IMR-90 (cell line): ENCODE data around the gene MET. TPM values are rescaled to one million over a fixed set of nuclear protein-coding genes. Genes with fewer than 3 reads are reported as not detected.

ENCODE experiments used
- ATAC-seq: fragments of 200-7000 bp; cut with Tn5 transposase; 2 replicates; pipeline ENCODE4 v1.9.1; 2020; ENCODE audit warnings: low read depth, mild to moderate bottlenecking, moderate library complexity
- BruUV-seq: library from RNA; stranded (reverse); fragments of 400-500 nt; replicated peaks from 2 replicates; lab custom pipeline; 2021; lab: Mats Ljungman, UMichigan
- CTCF ChIA-PET: fragments of 300-600 bp; formaldehyde crosslinking; extraction: SDS; loops from one replicate; lab custom pipeline; 2021; ENCODE audit warnings: antibody characterized with exemption; lab: Yijun Ruan, JAX
- POLR2A ChIA-PET: fragments of 300-600 bp; sonication (Branson Sonifier 250); formaldehyde crosslinking; loops from one replicate; lab custom pipeline; 2022; ENCODE audit warnings: antibody characterized with exemption; ENCODE audit not compliant: unreplicated experiment; lab: Charles Lee
- DNase-seq: peaks from one replicate; pipeline ENCODE4 v3.0.0; 2013
- H2AFZ ChIP-seq: replicated peaks from 2 replicates; pipeline ENCODE3; 2013; ENCODE audit warnings: low read length, mild to moderate bottlenecking; ENCODE audit not compliant: poor library complexity
- H2AK5ac ChIP-seq: 2 replicates; pipeline ENCODE4 v1.6.1; 2013; ENCODE audit warnings: low read depth, low read length, inconsistent platforms
- H2AK9ac ChIP-seq: replicated peaks from 2 replicates; pipeline ENCODE3; 2013; ENCODE audit warnings: mild to moderate bottlenecking, low read depth, low read length, moderate library complexity; ENCODE audit not compliant: poor library complexity
- H2BK120ac ChIP-seq: 2 replicates; pipeline ENCODE4 v1.6.1; 2013; ENCODE audit warnings: low read depth, low read length, inconsistent platforms
- H2BK15ac ChIP-seq: 3 replicates; pipeline ENCODE4 v1.6.1; 2013; ENCODE audit warnings: low read depth, low read length, inconsistent platforms
- H2BK20ac ChIP-seq: 2 replicates; pipeline ENCODE4 v1.6.1; 2013; ENCODE audit warnings: low read depth, mild to moderate bottlenecking, inconsistent platforms, low read length, moderate library complexity
- H2BK5ac ChIP-seq: 2 replicates; pipeline ENCODE4 v1.6.1; 2013; ENCODE audit warnings: mild to moderate bottlenecking, low read depth, low read length, inconsistent platforms; ENCODE audit not compliant: poor library complexity, severe bottlenecking
- H3K14ac ChIP-seq: replicated peaks from 2 replicates; pipeline ENCODE4 v1.6.1; 2013; ENCODE audit warnings: low read depth, low read length, inconsistent platforms
- H3K18ac ChIP-seq: 2 replicates; pipeline ENCODE4 v1.6.1; 2013; ENCODE audit warnings: low read depth, low read length, control low read depth
- H3K23ac ChIP-seq: 2 replicates; pipeline ENCODE4 v1.6.1; 2013; ENCODE audit warnings: low read depth, low read length, inconsistent platforms
- H3K27ac ChIP-seq: 2 replicates; pipeline ENCODE4 v1.5.1; 2013; ENCODE audit warnings: mild to moderate bottlenecking, control low read depth, low read length; ENCODE audit not compliant: insufficient read depth
- H3K27me3 ChIP-seq: 2 replicates; pipeline ENCODE4 v1.6.1; 2013; ENCODE audit warnings: low read length; ENCODE audit not compliant: control insufficient read depth, insufficient read depth
- H3K36me3 ChIP-seq: 2 replicates; pipeline ENCODE4 v1.6.1; 2013; ENCODE audit warnings: low read length, mixed read lengths; ENCODE audit not compliant: control insufficient read depth, insufficient read depth
- H3K4ac ChIP-seq: 2 replicates; pipeline ENCODE4 v1.6.1; 2013; ENCODE audit warnings: low read depth, low read length, inconsistent platforms
- H3K4me1 ChIP-seq: 2 replicates; pipeline ENCODE4 v1.6.1; 2013; ENCODE audit warnings: low read length, mixed read lengths; ENCODE audit not compliant: control insufficient read depth, insufficient read depth
- H3K4me2 ChIP-seq: 2 replicates; pipeline ENCODE4 v1.6.1; 2013; ENCODE audit warnings: low read depth, mild to moderate bottlenecking, control low read depth, low read length, moderate library complexity
- H3K4me3 ChIP-seq: 2 replicates; pipeline ENCODE4 v1.5.1; 2013; ENCODE audit warnings: low read depth, mild to moderate bottlenecking, control low read depth, low read length, moderate library complexity; ENCODE audit not compliant: insufficient read depth
- H3K56ac ChIP-seq: 2 replicates; pipeline ENCODE4 v1.6.1; 2013; ENCODE audit warnings: low read length, inconsistent platforms; ENCODE audit not compliant: insufficient read depth; ENCODE audit errors: extremely low read depth
- H3K79me1 ChIP-seq, 2 experiments: 2 replicates each; pipeline ENCODE4 v1.6.1; 2013; ENCODE audit warnings: low read length in 2 of 2, inconsistent platforms in 1 of 2, low read depth in 1 of 2
- H3K9ac ChIP-seq: 2 replicates; pipeline ENCODE4 v1.6.1; 2013; ENCODE audit warnings: low read depth, low read length, control low read depth
- H3K9me1 ChIP-seq: 2 replicates; pipeline ENCODE4 v1.6.1; 2013; ENCODE audit warnings: low read length, inconsistent platforms; ENCODE audit not compliant: insufficient read depth
- H3K9me3 ChIP-seq: 2 replicates; pipeline ENCODE4 v1.6.1; 2013; ENCODE audit warnings: low read length; ENCODE audit not compliant: control insufficient read depth, insufficient read depth
- H4K20me1 ChIP-seq: 2 replicates; pipeline ENCODE4 v1.6.1; 2013; ENCODE audit warnings: low read length, inconsistent platforms; ENCODE audit not compliant: insufficient read depth
- H4K5ac ChIP-seq: 2 replicates; pipeline ENCODE4 v1.6.1; 2013; ENCODE audit warnings: mild to moderate bottlenecking, low read depth, low read length, control low read depth
- H4K8ac ChIP-seq, 2 experiments: 2 replicates each; pipeline ENCODE4 v1.6.1; 2013; ENCODE audit warnings: low read depth in 2 of 2, low read length in 2 of 2, control low read depth in 1 of 2, inconsistent platforms in 1 of 2
- H4K91ac ChIP-seq: 2 replicates; pipeline ENCODE4 v1.6.1; 2013; ENCODE audit warnings: low read depth, low read length, inconsistent platforms; ENCODE audit not compliant: insufficient read depth
- BHLHE40 ChIP-seq: fragments of 150-350 bp; IDR thresholded peaks from 2 replicates; pipeline ENCODE4 v1.6.1; 2016; ENCODE audit warnings: mild to moderate bottlenecking, low read depth, low read length
- CEBPB ChIP-seq: IDR thresholded peaks from 2 replicates; pipeline ENCODE4 v1.6.1; 2012; ENCODE audit warnings: low read depth, low read length, improper control_type of control experiment
- CHD1 ChIP-seq: IDR thresholded peaks from 2 replicates; pipeline ENCODE4 v1.6.1; 2012; ENCODE audit warnings: low read depth, low read length, improper control_type of control experiment
- ELK1 ChIP-seq: fragments of 150-350 bp; IDR thresholded peaks from 2 replicates; pipeline ENCODE4 v1.6.1; 2016; ENCODE audit warnings: low read depth, mild to moderate bottlenecking, low read length, moderate library complexity, borderline replicate concordance
- FOS ChIP-seq: fragments of 150-350 bp; IDR thresholded peaks from 2 replicates; pipeline ENCODE4 v1.6.1; 2016; ENCODE audit warnings: low read depth, low read length
- MAFK ChIP-seq: IDR thresholded peaks from 2 replicates; pipeline ENCODE4 v1.6.1; 2012; ENCODE audit warnings: low read depth, low read length, improper control_type of control experiment
- MXI1 ChIP-seq: IDR thresholded peaks from 2 replicates; pipeline ENCODE4 v1.6.1; 2012; ENCODE audit warnings: low read depth, mild to moderate bottlenecking, low read length, moderate library complexity, borderline replicate concordance
- NFE2L2 ChIP-seq: fragments of 150-350 bp; IDR thresholded peaks from 2 replicates; pipeline ENCODE4 v1.6.1; 2016; ENCODE audit warnings: low read depth, mild to moderate bottlenecking, low read length
- POLR2A ChIP-seq: IDR thresholded peaks from 2 replicates; pipeline ENCODE4 v1.6.1; 2012; ENCODE audit warnings: mild to moderate bottlenecking, low read depth, low read length
- RFX5 ChIP-seq: IDR thresholded peaks from 2 replicates; pipeline ENCODE4 v1.8.0; 2012; ENCODE audit warnings: low read depth, mild to moderate bottlenecking, low read length, moderate library complexity
- SMC3 ChIP-seq: fragments of 150-350 bp; IDR thresholded peaks from 2 replicates; pipeline ENCODE4 v1.6.1; 2016; ENCODE audit warnings: low read depth, mild to moderate bottlenecking, antibody characterized with exemption, low read length, moderate library complexity
- WGBS, 2 experiments: methylation state at CpG; one replicate each; pipeline versions ENCODE4 v1.1.5 to v1.1.7; 2013; ENCODE audit warnings: missing lambda C conversion rate in 2 of 2; ENCODE audit not compliant: insufficient read length in 1 of 2; ENCODE audit errors: extremely low coverage in 2 of 2; 5-methylcytosine and 5-hydroxymethylcytosine counted together
- dilution Hi-C: fragments of 300-500 bp; cut with HindIII; formaldehyde crosslinking; loops from one replicate; pipeline ENCODE4 v1.14.3; 2018; ENCODE audit warnings: low sequenced_read_pairs; ENCODE audit not compliant: unreplicated experiment
- in situ Hi-C: fragments of 300-500 bp; cut with MboI; formaldehyde crosslinking; loops from 3 replicates; pipeline ENCODE4 v1.14.3; 2019; ENCODE audit warnings: low sequenced_read_pairs, inconsistent platforms, mixed read lengths
- intact Hi-C: fragments of 100-400 bp; cut with micrococcal nuclease; formaldehyde crosslinking; loops from 2 replicates; pipeline ENCODE4 v1.10.0; 2022
- polyA plus RNA-seq, 3 experiments: library from polyadenylated mRNA; depleted of rRNA; stranded (reverse); fragments of >200 nt; gene quantifications; 2 replicates each; pipeline ENCODE4 v1.2.3, GENCODE V29; 2012; ENCODE audit warnings: low replicate concordance in 1 of 3
- total RNA-seq: library from RNA; depleted of rRNA; stranded (reverse); fragments of >200 nt; gene quantifications from 2 replicates; pipeline ENCODE4 v1.2.3, GENCODE V29; 2012
- TF ChIP-seq, protein P1 (sequence below): conservative IDR thresholded peaks from 2 replicates; pipeline ENCODE4 v1.5.1; 2012; ENCODE audit warnings: mild to moderate bottlenecking, low read depth, low read length, improper control_type of control experiment

MET gene
- total and polyA plus RNA-seq, 2 of the 4 experiments (the other 2 are of a cell fraction): 15.0 to 84.6 TPM

DNA sequence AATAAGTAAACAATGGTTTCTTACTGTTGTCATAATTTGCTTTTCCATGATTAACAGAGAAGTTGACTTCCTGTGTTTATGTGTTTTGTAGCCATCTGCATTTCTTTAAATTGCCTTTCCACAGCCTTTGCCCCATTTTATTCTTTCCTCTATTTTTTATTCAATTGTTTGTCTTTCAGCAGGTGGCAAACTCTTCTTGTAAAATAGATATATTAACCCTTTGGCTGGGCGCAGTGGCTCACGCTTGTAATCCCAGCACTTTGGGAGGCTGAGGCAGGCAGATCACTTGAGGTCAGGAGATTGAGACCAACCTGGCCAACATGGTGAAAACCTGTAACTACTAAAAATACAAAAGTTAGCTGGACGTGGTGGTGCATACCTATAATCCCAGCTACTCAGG lies 139.8 kb downstream of the MET start:
- TF ChIP-seq, protein P1, sequence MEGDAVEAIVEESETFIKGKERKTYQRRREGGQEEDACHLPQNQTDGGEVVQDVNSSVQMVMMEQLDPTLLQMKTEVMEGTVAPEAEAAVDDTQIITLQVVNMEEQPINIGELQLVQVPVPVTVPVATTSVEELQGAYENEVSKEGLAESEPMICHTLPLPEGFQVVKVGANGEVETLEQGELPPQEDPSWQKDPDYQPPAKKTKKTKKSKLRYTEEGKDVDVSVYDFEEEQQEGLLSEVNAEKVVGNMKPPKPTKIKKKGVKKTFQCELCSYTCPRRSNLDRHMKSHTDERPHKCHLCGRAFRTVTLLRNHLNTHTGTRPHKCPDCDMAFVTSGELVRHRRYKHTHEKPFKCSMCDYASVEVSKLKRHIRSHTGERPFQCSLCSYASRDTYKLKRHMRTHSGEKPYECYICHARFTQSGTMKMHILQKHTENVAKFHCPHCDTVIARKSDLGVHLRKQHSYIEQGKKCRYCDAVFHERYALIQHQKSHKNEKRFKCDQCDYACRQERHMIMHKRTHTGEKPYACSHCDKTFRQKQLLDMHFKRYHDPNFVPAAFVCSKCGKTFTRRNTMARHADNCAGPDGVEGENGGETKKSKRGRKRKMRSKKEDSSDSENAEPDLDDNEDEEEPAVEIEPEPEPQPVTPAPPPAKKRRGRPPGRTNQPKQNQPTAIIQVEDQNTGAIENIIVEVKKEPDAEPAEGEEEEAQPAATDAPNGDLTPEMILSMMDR: no peak
- no peak for TF ChIP-seq POLR2A
- no peak for TF ChIP-seq MXI1
- no peak for TF ChIP-seq BHLHE40
- no peak for TF ChIP-seq SMC3
- no peak for TF ChIP-seq RFX5
- no peak for TF ChIP-seq FOS
- TF ChIP-seq ELK1: no peak
- TF ChIP-seq CEBPB: no peak
- TF ChIP-seq CHD1: no peak
- TF ChIP-seq NFE2L2: no peak
- TF ChIP-seq MAFK: no peak
- Histone ChIP-seq H3K23ac (no peak overlapping the region), H3K27ac (no peak overlapping the region), H2AK9ac (no peak overlapping the region), H2AFZ (no peak overlapping the region), H4K8ac (no peak overlapping the region), H3K4ac (no peak overlapping the region), H3K9ac (no peak overlapping the region), H4K5ac (no peak overlapping the region), H3K18ac (no peak overlapping the region), H4K20me1 (no peaks in the 10 kb centered on the region), H2AK5ac (no peak overlapping the region), H2BK5ac (no peak overlapping the region), H2BK20ac (no peak overlapping the region), H3K14ac (no peak overlapping the region), H2BK120ac (no peak overlapping the region), H3K4me2 (no peak overlapping the region), H3K4me1 (no peaks in the 10 kb centered on the region), H3K56ac (no peak overlapping the region), H3K9me1 (0 out of 2 replicates have a peak, but pooled peaks cover 2% of the 10 kb centered on the region), H3K9me3 (no peaks in the 10 kb centered on the region), H3K4me3 (no peak overlapping the region), H2BK15ac (no peak overlapping the region), H3K27me3 (no peaks in the 10 kb centered on the region), H4K91ac (no peak overlapping the region), H3K79me1 (no peaks in the 10 kb centered on the region), H3K36me3 (no peaks in the 10 kb centered on the region)
- ATAC-seq (no peak), DNase-seq (no peak)
- dilution Hi-C loops: no loop called here
- POLR2A ChIA-PET: no interaction called here
- no CpG with 5 or more reads among the region's 3 CpGs for WGBS, 2 experiments
- CTCF ChIA-PET: interaction anchor here (0.7 kb wide), 1 partner anchor 575 kb away, joined by 3 read pairs; no protein-coding TSS in a partner anchor
- in situ Hi-C loops: loop anchor here (5.0 to 10.0 kb wide), 3 partner anchors 219 to 637 kb away; no protein-coding TSS in a partner anchor
- intact Hi-C loops: no loop called here
- no TSS peak for BruUV-seq
